CD4-positive, alpha-beta T cell treated with Interleukin-1 beta for 1 hour (primary cell): ENCODE data around the gene PACSIN2.
"Not testable (repeated sequence)": the region's sequence is repeated elsewhere in the genome, so short reads cannot be mapped to it uniquely, and the experiment has no call there.

Source experiments
- DNase-seq, 2 donors: peaks; one replicate each; pipeline ENCODE4 v3.0.0-alpha.2; 2020 to 2022

The PACSIN2 gene

GRCh38 chr22:43011079-43011478 is 3.9 kb downstream of the PACSIN2 start:
- no peak for DNase-seq

- no peak for DNase-seq
Measured at GRCh38 chr22:43009444-43009843, 5.5 kb downstream of the PACSIN2 start.

- DNase-seq, result no peak
Measured at GRCh38 chr22:43008921-43009320, 6.0 kb downstream of the PACSIN2 start.

- no peak for DNase-seq
Measured at GRCh38 chr22:43008509-43008908, 6.4 kb downstream of the PACSIN2 start.

GRCh38 chr22:43007519-43008102 is 7.3 kb downstream of the PACSIN2 start:
- no peak for DNase-seq

- DNase-seq, result no peak
Measured at GRCh38 chr22:43006753-43007152, 8.2 kb downstream of the PACSIN2 start.

- no peak for DNase-seq
Measured at GRCh38 chr22:43006016-43006505, 8.9 kb downstream of the PACSIN2 start.

GRCh38 chr22:43005106-43005505 is 9.8 kb downstream of the PACSIN2 start:
- DNase-seq, result no peak

GRCh38 chr22:43004362-43005035 is 10.4 kb downstream of the PACSIN2 start:
- no peak for DNase-seq

- no peak for DNase-seq
Measured at GRCh38 chr22:43002202-43002586, 12.8 kb downstream of the PACSIN2 start.

- no peak for DNase-seq
Measured at GRCh38 chr22:43001271-43002201, 13.4 kb downstream of the PACSIN2 start.

GRCh38 chr22:43000441-43001175 is 14.3 kb downstream of the PACSIN2 start:
- DNase-seq, result no peak

- DNase-seq, result no peak
Measured at GRCh38 chr22:42997582-42998090, 17.3 kb downstream of the PACSIN2 start.

GRCh38 chr22:42996646-42997365 is 18.1 kb downstream of the PACSIN2 start:
- no peak for DNase-seq

- not testable (repeated sequence) for DNase-seq
Measured at GRCh38 chr22:42995654-42996053, 19.3 kb downstream of the PACSIN2 start.

- DNase-seq, result peak; percentile 5 to 52
Measured at GRCh38 chr22:42994917-42995562, 19.9 kb downstream of the PACSIN2 start.

- DNase-seq, result no peak
Measured at GRCh38 chr22:42994276-42994916, 20.6 kb downstream of the PACSIN2 start.

- no peak for DNase-seq
Measured at GRCh38 chr22:42993651-42994275, 21.2 kb downstream of the PACSIN2 start.

- DNase-seq, result no peak
Measured at GRCh38 chr22:42992886-42993479, 22.0 kb downstream of the PACSIN2 start.

- no peak for DNase-seq
Measured at GRCh38 chr22:42992092-42992491, 22.9 kb downstream of the PACSIN2 start.
